Measurements from ENCODE around the gene CHGA.

Gene CHGA
- total RNA-seq: 0 to 0.13 (median 0) reads per million in 9 experiments

- no peak within 1 kb of the TSS for H3K27ac Mint-ChIP-seq
- peaks cover 0 to 3% of the 10 kb centered on the region in 2 donors for H3K9me3 Mint-ChIP-seq
- peak; percentile 61 for ATAC-seq (replicated peaks)
- H3K4me1 Mint-ChIP-seq (ENCODE audit: low read depth in 2 of 2): peaks cover 5 to 7% of the 10 kb centered on the region in 2 donors
- peak; percentile 15 to 30 (median 18) for DNase-seq
- H3K36me3 Mint-ChIP-seq (ENCODE audit: insufficient read depth): peaks cover 3% of the 10 kb centered on the region
- peaks cover 25 to 70% of the 10 kb centered on the region in 2 donors for H3K27me3 Mint-ChIP-seq
- H3K4me3 Mint-ChIP-seq: no peak within 1 kb of the TSS
These were observed at the start of gene CHGA for GRCh38 chr14:92922883-92923743. CHGA (plus strand) TSS chr14:92923150; CDS start chr14:92923360, 210 bp downstream.

DNA sequence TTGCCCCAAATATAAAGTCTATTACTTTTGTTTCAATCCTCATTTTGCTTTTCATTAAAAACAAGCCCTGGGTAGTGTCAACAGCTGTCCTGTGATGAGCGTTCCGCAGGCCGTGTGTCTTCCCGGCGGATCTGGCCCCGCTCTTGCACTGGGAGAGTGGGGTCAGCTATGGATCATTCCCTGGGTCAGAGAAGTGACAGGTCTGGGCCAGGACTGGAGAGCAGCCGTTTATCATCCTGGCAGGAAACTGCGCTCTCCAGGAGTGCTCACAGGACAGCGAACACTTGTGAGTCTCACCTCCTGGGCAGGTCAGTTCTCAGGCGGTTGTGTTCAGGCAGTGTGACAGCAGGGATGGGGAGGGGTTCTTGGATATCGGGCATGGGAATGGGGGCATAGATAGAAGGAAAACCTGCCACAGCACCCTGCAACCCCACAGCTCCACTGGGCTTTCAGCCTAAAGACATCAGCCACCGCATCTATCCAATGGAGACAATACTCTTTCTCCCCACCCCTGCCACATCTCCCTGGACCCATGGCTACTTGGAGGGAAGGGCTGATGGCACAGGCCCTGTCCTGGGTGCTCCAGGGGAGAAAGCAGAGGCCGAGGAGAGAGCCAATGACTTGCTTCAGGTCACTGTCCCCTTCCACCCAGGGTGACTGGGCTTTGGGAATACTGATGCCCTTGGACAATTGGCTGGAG lies 47.8 kb upstream of the CHGA start:
- no peak for ATAC-seq (replicated peaks)

GRCh38 chr14:92877757-92878431 lies 45.1 kb upstream of the CHGA start:
- Mint-ChIP-seq H3K4me1 (ENCODE audit: low read depth in 2 of 2) (no peaks in the 10 kb centered on the region), H3K36me3 (ENCODE audit: insufficient read depth) (no peaks in the 10 kb centered on the region), H3K27ac (no peak overlapping the region), H3K4me3 (no peak overlapping the region), H3K9me3 (no peaks in the 10 kb centered on the region), H3K27me3 (peaks cover 52 to 66% of the 10 kb centered on the region in 2 donors)
- ATAC-seq (replicated peaks) (no peak), DNase-seq (no peak)

More for the DNA sequence above, 47.8 kb upstream of the CHGA start:
- no peaks in the 10 kb centered on the region for H3K4me1 Mint-ChIP-seq (ENCODE audit: low read depth in 2 of 2)
- H3K9me3 Mint-ChIP-seq: no peaks in the 10 kb centered on the region
- H3K36me3 Mint-ChIP-seq (ENCODE audit: insufficient read depth): no peaks in the 10 kb centered on the region
- DNase-seq: no peak
- H3K4me3 Mint-ChIP-seq: no peak overlapping the region
- peaks cover 33 to 45% of the 10 kb centered on the region in 2 donors for H3K27me3 Mint-ChIP-seq
- no peak overlapping the region for H3K27ac Mint-ChIP-seq

DNA sequence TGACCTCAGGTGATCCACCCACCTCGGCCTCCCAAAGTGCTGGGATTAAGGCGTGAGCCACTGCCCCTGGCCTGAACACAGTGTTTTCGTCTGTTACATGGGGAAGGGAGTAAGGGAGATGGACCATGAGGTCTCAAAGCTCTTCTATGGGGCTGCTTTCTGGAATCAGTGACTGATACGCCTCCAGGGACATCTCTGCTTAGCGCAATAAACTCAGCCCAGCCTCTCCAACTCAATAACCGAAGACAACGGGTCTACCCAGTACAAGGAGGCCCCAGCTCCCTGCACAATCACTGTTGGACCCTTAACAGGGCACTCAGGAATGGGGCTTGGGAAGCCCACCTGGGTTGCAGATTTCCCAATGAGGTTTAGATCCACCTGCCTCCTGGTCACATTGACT lies 42.6 kb upstream of the CHGA start:
- Mint-ChIP-seq H3K4me3 (no peak overlapping the region), H3K9me3 (no peaks in the 10 kb centered on the region), H3K27me3 (peaks cover 63 to 65% of the 10 kb centered on the region in 2 donors), H3K27ac (no peak overlapping the region), H3K4me1 (ENCODE audit: low read depth in 2 of 2) (no peaks in the 10 kb centered on the region), H3K36me3 (ENCODE audit: insufficient read depth) (no peaks in the 10 kb centered on the region)
- ATAC-seq (replicated peaks) (no peak), DNase-seq (no peak)

DNA sequence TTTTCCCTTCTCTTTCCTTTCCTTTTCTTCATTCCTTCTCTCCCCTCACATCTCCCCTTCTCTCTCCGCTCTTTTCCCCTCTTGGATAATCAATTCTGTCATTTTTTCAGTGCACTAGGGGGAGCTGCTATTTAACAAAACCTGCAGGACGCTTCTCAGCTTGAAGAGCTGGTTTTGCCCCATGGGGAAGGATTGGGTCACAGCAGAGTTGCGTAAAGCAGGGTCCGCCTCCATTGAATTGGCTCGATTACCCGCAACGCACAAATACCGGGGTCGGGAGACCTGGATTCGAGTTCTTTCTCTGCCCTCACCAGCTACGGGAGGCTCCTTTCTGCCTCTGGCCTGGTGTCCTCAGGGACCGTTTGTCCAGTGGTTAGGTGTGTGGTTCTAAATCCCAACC lies 42.1 kb upstream of the CHGA start:
- Mint-ChIP-seq H3K4me3 (no peak overlapping the region), H3K27me3 (peaks cover 68 to 69% of the 10 kb centered on the region in 2 donors), H3K36me3 (ENCODE audit: insufficient read depth) (no peaks in the 10 kb centered on the region), H3K27ac (no peak overlapping the region), H3K4me1 (ENCODE audit: low read depth in 2 of 2) (no peaks in the 10 kb centered on the region), H3K9me3 (no peaks in the 10 kb centered on the region)
- ATAC-seq (replicated peaks): no peak
- DNase-seq: no peak

- no peaks in the 10 kb centered on the region for H3K9me3 Mint-ChIP-seq
- peaks cover 54 to 62% of the 10 kb centered on the region in 2 donors for H3K27me3 Mint-ChIP-seq
- no peaks in the 10 kb centered on the region for H3K4me1 Mint-ChIP-seq (ENCODE audit: low read depth in 2 of 2)
- H3K36me3 Mint-ChIP-seq (ENCODE audit: insufficient read depth): no peaks in the 10 kb centered on the region
- ATAC-seq (replicated peaks) (no peak), DNase-seq (no peak)
- H3K4me3 Mint-ChIP-seq: no peak overlapping the region
- no peak overlapping the region for H3K27ac Mint-ChIP-seq
These were observed 39.9 kb upstream of the CHGA start for GRCh38 chr14:92883066-92883465.

DNA sequence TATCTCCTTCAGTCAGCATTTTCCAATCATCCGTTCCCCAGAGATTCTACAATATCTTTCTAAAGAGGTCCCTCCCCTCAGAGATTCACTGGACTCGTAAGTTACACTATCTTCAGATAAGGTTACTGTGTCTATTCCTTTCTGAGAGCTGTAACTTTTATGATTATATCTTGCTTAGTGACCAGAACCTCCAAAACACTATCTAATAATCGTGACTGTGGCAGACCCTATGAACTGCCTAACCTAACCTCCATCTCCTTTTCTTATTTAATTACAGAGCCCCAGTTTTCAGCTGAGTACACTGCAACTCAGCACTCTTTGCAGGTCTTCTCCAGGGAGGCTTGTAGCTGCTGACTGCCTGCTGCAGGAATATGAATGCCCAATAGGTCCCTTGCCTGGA lies 38.5 kb upstream of the CHGA start:
- Mint-ChIP-seq H3K27me3 (peaks cover 51 to 60% of the 10 kb centered on the region in 2 donors), H3K4me3 (no peak overlapping the region), H3K4me1 (ENCODE audit: low read depth in 2 of 2) (no peaks in the 10 kb centered on the region), H3K27ac (no peak overlapping the region), H3K36me3 (ENCODE audit: insufficient read depth) (no peaks in the 10 kb centered on the region), H3K9me3 (no peaks in the 10 kb centered on the region)
- no peak for ATAC-seq (replicated peaks)
- DNase-seq: no peak

GRCh38 chr14:92885279-92886061 lies 37.5 kb upstream of the CHGA start:
- Mint-ChIP-seq H3K9me3 (no peaks in the 10 kb centered on the region), H3K4me3 (no peak overlapping the region), H3K36me3 (ENCODE audit: insufficient read depth) (no peaks in the 10 kb centered on the region), H3K27me3 (peaks cover 41 to 51% of the 10 kb centered on the region in 2 donors), H3K27ac (no peak overlapping the region), H3K4me1 (ENCODE audit: low read depth in 2 of 2) (no peaks in the 10 kb centered on the region)
- ATAC-seq (replicated peaks) (no peak), DNase-seq (no peak)

DNA sequence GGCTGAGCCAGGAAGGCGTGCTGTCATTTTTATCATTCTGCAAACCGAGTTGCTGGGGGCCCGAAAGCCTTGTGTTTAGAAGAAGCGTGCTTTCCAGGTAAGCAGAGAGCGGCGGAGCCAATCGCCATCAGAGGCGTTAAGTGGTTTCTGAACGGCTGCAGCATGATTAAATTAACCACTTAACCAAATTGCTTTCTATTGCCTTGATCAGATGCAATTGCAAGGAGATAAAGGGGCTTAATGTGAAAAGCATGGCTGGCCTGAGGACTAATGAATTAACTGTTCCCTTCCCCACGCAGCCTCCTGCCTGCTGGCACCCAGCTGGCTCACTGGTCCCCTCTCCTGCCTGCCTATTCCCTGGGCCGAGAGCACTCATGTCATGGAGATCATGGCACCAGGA lies 36.6 kb upstream of the CHGA start:
- H3K27me3 Mint-ChIP-seq: peaks cover 32 to 42% of the 10 kb centered on the region in 2 donors
- no peaks in the 10 kb centered on the region for H3K36me3 Mint-ChIP-seq (ENCODE audit: insufficient read depth)
- no peaks in the 10 kb centered on the region for H3K9me3 Mint-ChIP-seq
- ATAC-seq (replicated peaks): no peak
- DNase-seq: no peak
- no peaks in the 10 kb centered on the region for H3K4me1 Mint-ChIP-seq (ENCODE audit: low read depth in 2 of 2)
- no peak overlapping the region for H3K4me3 Mint-ChIP-seq
- H3K27ac Mint-ChIP-seq: no peak overlapping the region

DNA sequence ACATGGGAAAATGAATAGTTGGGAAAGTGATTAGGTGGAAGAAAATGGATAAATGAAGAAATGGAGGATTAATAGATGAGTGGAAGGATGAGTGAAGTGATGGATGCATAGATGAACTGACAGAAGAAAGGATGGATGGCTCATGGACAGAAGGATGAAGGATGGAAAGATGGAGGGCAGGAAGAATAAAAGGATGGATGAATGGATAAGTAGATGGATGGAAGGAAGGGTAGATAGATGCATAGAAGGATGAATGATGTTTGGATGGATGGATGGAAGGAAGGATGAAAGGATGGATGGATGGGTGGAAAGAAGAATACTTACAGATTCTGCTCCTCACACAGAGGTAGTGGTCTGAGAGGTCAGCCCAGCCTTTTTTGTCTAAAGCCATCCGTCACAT lies 35.8 kb upstream of the CHGA start:
- Mint-ChIP-seq H3K36me3 (ENCODE audit: insufficient read depth) (no peaks in the 10 kb centered on the region), H3K27ac (no peak overlapping the region), H3K9me3 (no peaks in the 10 kb centered on the region), H3K27me3 (peaks cover 24 to 35% of the 10 kb centered on the region in 2 donors), H3K4me3 (no peak overlapping the region), H3K4me1 (ENCODE audit: low read depth in 2 of 2) (no peaks in the 10 kb centered on the region)
- ATAC-seq (replicated peaks) (no peak), DNase-seq (no peak)

DNA sequence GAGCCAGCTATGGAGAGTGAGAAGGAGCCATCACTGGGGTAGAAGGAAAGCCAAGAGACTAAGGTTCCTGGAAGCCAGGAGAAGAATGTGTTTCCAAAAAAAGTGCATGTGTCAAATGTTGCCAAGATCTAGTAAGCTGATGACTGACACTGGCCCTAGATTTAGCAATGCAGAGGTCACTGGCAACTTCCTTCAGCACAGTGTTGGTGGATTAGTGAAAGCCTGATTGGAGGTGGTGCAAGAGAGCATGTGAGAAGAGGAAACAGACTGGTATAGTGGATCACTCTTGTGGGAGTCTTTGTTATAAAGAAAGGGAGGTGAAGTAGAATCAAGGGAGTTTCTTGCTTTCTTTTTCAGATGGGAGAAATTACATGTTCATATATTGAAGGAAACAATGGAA lies 34.1 kb upstream of the CHGA start:
- Mint-ChIP-seq H3K9me3 (peaks cover 2 to 6% of the 10 kb centered on the region in 2 donors), H3K27me3 (peaks cover 24 to 40% of the 10 kb centered on the region in 2 donors), H3K27ac (no peak overlapping the region), H3K4me1 (ENCODE audit: low read depth in 2 of 2) (no peaks in the 10 kb centered on the region), H3K4me3 (no peak overlapping the region), H3K36me3 (ENCODE audit: insufficient read depth) (no peaks in the 10 kb centered on the region)
- ATAC-seq (replicated peaks) (no peak), DNase-seq (no peak)

DNA sequence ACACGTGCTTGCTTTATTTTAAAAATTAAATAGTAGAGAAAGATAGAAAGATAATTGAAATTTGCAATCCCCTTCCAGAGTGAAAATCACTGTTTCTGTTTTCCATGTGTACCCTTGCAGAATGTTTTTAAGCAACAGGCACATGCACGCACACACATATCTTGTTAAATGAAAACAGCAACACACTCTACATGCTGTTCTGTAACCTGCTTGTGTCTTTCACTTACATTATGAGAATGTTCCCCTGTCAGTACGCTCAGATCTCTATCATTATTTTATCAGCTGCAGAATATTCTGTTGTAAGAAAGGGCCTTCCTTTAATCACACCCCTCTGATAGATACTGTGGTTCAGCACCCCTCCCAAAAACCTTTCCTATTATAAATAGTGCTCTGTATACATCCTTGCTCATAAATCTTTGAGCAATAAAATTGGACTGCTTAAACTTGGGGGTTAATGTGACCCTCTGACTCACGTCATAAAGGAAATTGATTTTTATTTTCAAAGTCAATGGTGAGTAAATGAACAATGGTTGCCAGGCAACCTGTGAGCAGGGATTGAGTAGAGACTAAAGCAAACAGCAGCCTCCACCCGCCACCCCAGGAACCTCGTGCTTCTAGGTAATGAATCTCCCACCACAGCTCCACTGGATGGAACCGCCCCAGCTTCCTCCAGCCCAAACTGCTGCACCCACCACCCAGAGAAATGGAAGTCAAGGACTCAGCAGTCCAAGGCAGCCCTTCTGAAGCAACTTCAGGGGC lies 31.9 kb upstream of the CHGA start:
- no peak overlapping the region for H3K27ac Mint-ChIP-seq
- no peak for ATAC-seq (replicated peaks)
- H3K36me3 Mint-ChIP-seq (ENCODE audit: insufficient read depth): no peaks in the 10 kb centered on the region
- DNase-seq: no peak
- peaks cover 2 to 7% of the 10 kb centered on the region in 2 donors for H3K9me3 Mint-ChIP-seq
- peaks cover 24 to 26% of the 10 kb centered on the region in 2 donors for H3K27me3 Mint-ChIP-seq
- H3K4me1 Mint-ChIP-seq (ENCODE audit: low read depth in 2 of 2): no peaks in the 10 kb centered on the region
- H3K4me3 Mint-ChIP-seq: no peak overlapping the region

Measured in effector memory CD8-positive, alpha-beta T cell (primary cell).